WTC11 (cell line): ENCODE results near the gene SPRY2. TPM values are rescaled to one million over a fixed set of nuclear protein-coding genes. Genes with fewer than 3 reads are reported as not detected.
A peak's percentile ranks its signal among the peaks of the same experiment; 100 is the strongest.

Source experiments
- ATAC-seq: fragments of 200-7000 bp; cut with Tn5 transposase; 2 replicates; pipeline ENCODE4 v1.10.0; 2021; ENCODE audit warnings: mild to moderate bottlenecking, moderate library complexity
- CTCF ChIA-PET: fragments of 300-600 bp; sonication (Branson Sonifier 250); formaldehyde crosslinking; loops from one replicate; lab custom pipeline; 2021; ENCODE audit warnings: antibody characterized with exemption; lab: Charles Lee
- POLR2A ChIA-PET: fragments of 350-600 bp; sonication (Branson Sonifier 250); formaldehyde crosslinking; loops from one replicate; lab custom pipeline; 2021; ENCODE audit warnings: antibody characterized with exemption; lab: Charles Lee
- DNase-seq: peaks from one replicate; pipeline ENCODE4 v3.0.0; 2021; ENCODE audit warnings: low spot score
- H3K27ac Mint-ChIP-seq: 2 replicates; pipeline ENCODE4 v1.8.0; 2021; ENCODE audit warnings: mixed read lengths
- H3K27me3 Mint-ChIP-seq: 2 replicates; pipeline ENCODE4 v1.8.0; 2021; ENCODE audit warnings: low read depth, mild to moderate bottlenecking, moderate library complexity, mixed read lengths
- H3K36me3 Mint-ChIP-seq: 2 replicates; pipeline ENCODE4 v1.8.0; 2021; ENCODE audit warnings: mixed read lengths
- H3K4me1 Mint-ChIP-seq: 2 replicates; pipeline ENCODE4 v1.8.0; 2022; ENCODE audit warnings: mixed read lengths
- H3K4me3 Mint-ChIP-seq: 2 replicates; pipeline ENCODE4 v1.8.0; 2021; ENCODE audit warnings: mild to moderate bottlenecking, moderate library complexity, mixed read lengths
- H3K9me3 Mint-ChIP-seq: 2 replicates; pipeline ENCODE4 v1.8.0; 2021; ENCODE audit warnings: mixed read lengths
- ELF4 ChIP-seq: sonication (generic); formaldehyde crosslinking; IDR thresholded peaks from 2 replicates; pipeline ENCODE4 v1.8.1; 2022; ENCODE audit warnings: low read depth, mild to moderate bottlenecking, moderate library complexity, missing genetic modification reagents
- ERG ChIP-seq: fragments of 250-450 bp; sonication (Bioruptor Pico); IDR thresholded peaks from 2 replicates; pipeline ENCODE4 v1.8.0; 2021; ENCODE audit warnings: mild to moderate bottlenecking
- ESRRA ChIP-seq: sonication (generic); formaldehyde crosslinking; IDR thresholded peaks from 2 replicates; pipeline ENCODE4 v1.8.1; 2022; ENCODE audit warnings: mild to moderate bottlenecking, missing genetic modification reagents, borderline replicate concordance
- GRHL2 ChIP-seq: fragments of 250-450 bp; sonication (Bioruptor Pico); IDR thresholded peaks from 2 replicates; pipeline ENCODE4 v1.8.0; 2022; ENCODE audit warnings: mild to moderate bottlenecking, moderate library complexity; ENCODE audit not compliant: insufficient replicate concordance, severe bottlenecking
- KAT7 ChIP-seq: sonication (generic); formaldehyde crosslinking; IDR thresholded peaks from 2 replicates; pipeline ENCODE4 v1.8.1; 2023; ENCODE audit warnings: missing genetic modification reagents, mild to moderate bottlenecking, borderline replicate concordance
- MXD4 ChIP-seq: fragments of 250-450 bp; sonication (Bioruptor Pico); IDR thresholded peaks from 2 replicates; pipeline ENCODE4 v1.8.0; 2021; ENCODE audit warnings: mild to moderate bottlenecking, moderate library complexity, borderline replicate concordance
- NFE2L1 ChIP-seq: sonication (generic); formaldehyde crosslinking; IDR thresholded peaks from 2 replicates; pipeline ENCODE4 v1.8.1; 2023; ENCODE audit warnings: missing genetic modification reagents
- NFYB ChIP-seq: sonication (generic); formaldehyde crosslinking; conservative IDR thresholded peaks from 2 replicates; pipeline ENCODE4 v1.8.0; 2022; ENCODE audit warnings: low read depth, missing genetic modification reagents
- NR1H2 ChIP-seq: sonication (generic); formaldehyde crosslinking; IDR thresholded peaks from 2 replicates; pipeline ENCODE4 v1.9.0; 2021; ENCODE audit warnings: mild to moderate bottlenecking, moderate library complexity, missing genetic modification reagents
- NR3C1 ChIP-seq: sonication (generic); formaldehyde crosslinking; conservative IDR thresholded peaks from 2 replicates; pipeline ENCODE4 v1.8.1; 2023; ENCODE audit warnings: low read depth, mild to moderate bottlenecking, missing genetic modification reagents
- PRRX2 ChIP-seq: fragments of 250-450 bp; sonication (Bioruptor Pico); IDR thresholded peaks from 2 replicates; pipeline ENCODE4 v1.8.0; 2021; ENCODE audit warnings: mild to moderate bottlenecking
- SMAD4 ChIP-seq: sonication (generic); formaldehyde crosslinking; IDR thresholded peaks from 2 replicates; pipeline ENCODE4 v1.8.0; 2022; ENCODE audit warnings: mild to moderate bottlenecking, missing genetic modification reagents
- STAT6 ChIP-seq: sonication (generic); formaldehyde crosslinking; conservative IDR thresholded peaks from 2 replicates; pipeline ENCODE4 v1.8.1; 2023; ENCODE audit warnings: mild to moderate bottlenecking, low read depth, missing genetic modification reagents, moderate library complexity
- ZBTB21 ChIP-seq: sonication (generic); formaldehyde crosslinking; IDR thresholded peaks from 2 replicates; pipeline ENCODE4 v1.8.1; 2023; ENCODE audit warnings: mild to moderate bottlenecking, missing genetic modification reagents, borderline replicate concordance
- ZNF121 ChIP-seq: sonication (generic); formaldehyde crosslinking; IDR thresholded peaks from 2 replicates; pipeline ENCODE4 v1.8.0; 2023; ENCODE audit warnings: missing genetic modification reagents
- ZNF138 ChIP-seq: sonication (generic); formaldehyde crosslinking; conservative IDR thresholded peaks from 2 replicates; pipeline ENCODE4 v1.8.1; 2022; ENCODE audit warnings: mild to moderate bottlenecking, moderate library complexity, missing genetic modification reagents
- ZNF263 ChIP-seq: sonication (generic); formaldehyde crosslinking; IDR thresholded peaks from 2 replicates; pipeline ENCODE4 v1.8.1; 2022; ENCODE audit warnings: low read depth, mild to moderate bottlenecking, moderate library complexity, missing genetic modification reagents
- ZNF512 ChIP-seq: sonication (generic); formaldehyde crosslinking; IDR thresholded peaks from 2 replicates; pipeline ENCODE4 v1.8.1; 2022; ENCODE audit warnings: missing genetic modification reagents, borderline replicate concordance
- ZNF532 ChIP-seq: fragments of 250-450 bp; sonication (Bioruptor Pico); IDR thresholded peaks from 2 replicates; pipeline ENCODE4 v1.9.0; 2021; ENCODE audit warnings: mild to moderate bottlenecking, borderline replicate concordance
- total RNA-seq: library from RNA; stranded (reverse); gene quantifications from 3 replicates; pipeline ENCODE4 v1.2.3, GENCODE V29; 2021
- TF ChIP-seq, protein P1 (sequence below): sonication (generic); formaldehyde crosslinking; IDR thresholded peaks from 2 replicates; pipeline ENCODE4 v1.8.1; 2023; ENCODE audit warnings: mild to moderate bottlenecking, moderate library complexity, missing genetic modification reagents
- TF ChIP-seq, protein P2 (sequence below): sonication (generic); formaldehyde crosslinking; IDR thresholded peaks from 2 replicates; pipeline ENCODE4 v1.8.0; 2022; ENCODE audit warnings: mild to moderate bottlenecking, missing genetic modification reagents

The SPRY2 gene
- total RNA-seq, 1 experiment from 2014 or later, result 63.2 TPM

GRCh38 chr13:80340651-80341100 is 250 bp downstream of the SPRY2 start (continued):
- TF ChIP-seq ERG (CRISPR knock-in tag) (no peak), ZNF263 (no peak), NFYB (no peak), ZBTB21 (no peak), NR3C1 (CRISPR knock-in tag) (no peak), ELF4 (CRISPR knock-in tag) (no peak), PRRX2 (CRISPR knock-in tag) (no peak), STAT6 (CRISPR knock-in tag) (no peak)
- TF ChIP-seq, all 79 proteins: peak for 0

DNA sequence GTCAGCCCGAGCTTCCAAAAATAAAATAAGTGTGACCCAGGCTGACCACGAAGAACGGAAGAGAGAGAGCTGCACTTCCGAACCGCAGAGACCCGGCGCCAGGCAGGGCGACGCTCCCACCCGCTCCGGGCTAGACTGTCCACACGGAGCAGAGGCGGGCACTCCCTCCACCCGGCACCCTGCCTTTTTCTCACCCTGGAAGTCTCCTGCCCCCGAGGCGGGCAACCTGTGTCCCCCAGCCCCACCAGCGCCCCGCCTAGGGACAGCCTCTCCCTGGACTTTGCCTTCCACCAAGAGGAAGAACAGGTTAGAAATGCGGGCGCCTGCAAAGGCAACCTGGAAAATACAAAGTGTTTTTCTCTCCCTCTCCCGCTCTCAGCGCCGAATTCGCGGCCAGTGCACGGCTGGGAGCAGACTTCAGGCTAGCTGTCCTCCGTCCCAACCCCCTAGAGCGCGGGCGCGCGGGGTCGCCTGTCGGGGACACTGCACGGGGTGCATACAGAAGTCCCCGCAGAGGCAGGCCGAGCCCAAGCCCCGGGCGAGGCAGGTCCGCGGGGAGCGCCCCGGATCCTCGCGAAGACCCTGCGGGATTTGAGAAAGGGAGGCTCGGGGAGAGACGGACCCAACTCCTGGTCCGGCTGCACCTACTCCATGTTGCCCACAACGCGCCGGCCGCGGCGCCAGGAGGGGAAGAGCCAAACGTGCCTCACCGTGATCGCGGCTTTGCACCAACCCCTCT is 845 bp downstream of the SPRY2 start:
- CTCF ChIA-PET, result interaction anchor here (1.2 to 1.7 kb wide), 3 partner anchors 20 to 661 kb away, joined by 4 to 14 read pairs (median 4); no protein-coding TSS in a partner anchor
- TF ChIP-seq ESRRA (CRISPR knock-in tag) (peak; percentile 19; the same call in 1 of the 2 replicates), ZNF512 (CRISPR knock-in tag) (no peak), ZNF121 (no peak), GRHL2 (CRISPR knock-in tag) (no peak), ZNF138 (CRISPR knock-in tag) (no peak), NR1H2 (CRISPR knock-in tag) (no peak), KAT7 (CRISPR knock-in tag) (peak; percentile 30; the same call in 1 of the 2 replicates), MXD4 (no peak), NFE2L1 (CRISPR knock-in tag) (no peak), ZNF532 (CRISPR knock-in tag) (no peak), SMAD4 (no peak)
- TF ChIP-seq, protein P1, sequence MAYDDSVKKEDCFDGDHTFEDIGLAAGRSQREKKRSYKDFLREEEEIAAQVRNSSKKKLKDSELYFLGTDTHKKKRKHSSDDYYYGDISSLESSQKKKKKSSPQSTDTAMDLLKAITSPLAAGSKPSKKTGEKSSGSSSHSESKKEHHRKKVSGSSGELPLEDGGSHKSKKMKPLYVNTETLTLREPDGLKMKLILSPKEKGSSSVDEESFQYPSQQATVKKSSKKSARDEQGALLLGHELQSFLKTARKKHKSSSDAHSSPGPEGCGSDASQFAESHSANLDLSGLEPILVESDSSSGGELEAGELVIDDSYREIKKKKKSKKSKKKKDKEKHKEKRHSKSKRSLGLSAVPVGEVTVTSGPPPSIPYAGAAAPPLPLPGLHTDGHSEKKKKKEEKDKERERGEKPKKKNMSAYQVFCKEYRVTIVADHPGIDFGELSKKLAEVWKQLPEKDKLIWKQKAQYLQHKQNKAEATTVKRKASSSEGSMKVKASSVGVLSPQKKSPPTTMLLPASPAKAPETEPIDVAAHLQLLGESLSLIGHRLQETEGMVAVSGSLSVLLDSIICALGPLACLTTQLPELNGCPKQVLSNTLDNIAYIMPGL (CRISPR knock-in tag), result 0 out of 2 replicates have a peak, but pooled peaks have one; percentile 11
- TF ChIP-seq, protein P2, sequence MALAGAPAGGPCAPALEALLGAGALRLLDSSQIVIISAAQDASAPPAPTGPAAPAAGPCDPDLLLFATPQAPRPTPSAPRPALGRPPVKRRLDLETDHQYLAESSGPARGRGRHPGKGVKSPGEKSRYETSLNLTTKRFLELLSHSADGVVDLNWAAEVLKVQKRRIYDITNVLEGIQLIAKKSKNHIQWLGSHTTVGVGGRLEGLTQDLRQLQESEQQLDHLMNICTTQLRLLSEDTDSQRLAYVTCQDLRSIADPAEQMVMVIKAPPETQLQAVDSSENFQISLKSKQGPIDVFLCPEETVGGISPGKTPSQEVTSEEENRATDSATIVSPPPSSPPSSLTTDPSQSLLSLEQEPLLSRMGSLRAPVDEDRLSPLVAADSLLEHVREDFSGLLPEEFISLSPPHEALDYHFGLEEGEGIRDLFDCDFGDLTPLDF, result no peak
- H3K4me1 Mint-ChIP-seq, result peaks cover 50% of the 10 kb centered on the region
- peak overlapping the region; percentile 99 for H3K27ac Mint-ChIP-seq
- DNase-seq (peak; percentile 30), ATAC-seq (no peak)
- no peaks in the 10 kb centered on the region for H3K9me3 Mint-ChIP-seq
- peaks cover 31% of the 10 kb centered on the region for H3K36me3 Mint-ChIP-seq
- H3K4me3 Mint-ChIP-seq, result no peak overlapping the region
- POLR2A ChIA-PET, result interaction anchor here (0.7 to 3.4 kb wide), 6 partner anchors 11 to 558 kb away, joined by 3 to 30 read pairs (median 6); no protein-coding TSS in a partner anchor
- H3K27me3 Mint-ChIP-seq, result peaks cover 7% of the 10 kb centered on the region
